Panc1 (cell line): ENCODE measurements around the gene ANKLE2.

Experiments
- POLR2AphosphoS5 ChIP-seq: IDR thresholded peaks from 2 replicates; pipeline ENCODE4 v1.6.1; 2012; ENCODE audit warnings: mild to moderate bottlenecking, low read depth, low read length, moderate library complexity
- SIN3A ChIP-seq: IDR thresholded peaks from 2 replicates; pipeline ENCODE4 v1.6.1; 2012; ENCODE audit warnings: low read depth, mild to moderate bottlenecking, low read length, moderate library complexity, borderline replicate concordance; ENCODE audit not compliant: insufficient read depth
- TF ChIP-seq, protein P1 (sequence below): fragments of 450-650 bp; IDR thresholded peaks from 2 replicates; pipeline ENCODE4 v1.5.1; 2017; ENCODE audit warnings: mild to moderate bottlenecking
- TF ChIP-seq, protein P2 (sequence below), 2 experiments: IDR thresholded peaks; 2 replicates each; pipeline ENCODE4 v1.6.1; 2011 to 2012; ENCODE audit warnings: low read depth in 2 of 2, control low read depth in 1 of 2, low read length in 1 of 2, mild to moderate bottlenecking in 1 of 2, moderate library complexity in 1 of 2; ENCODE audit not compliant: insufficient read depth in 1 of 2

DNA sequence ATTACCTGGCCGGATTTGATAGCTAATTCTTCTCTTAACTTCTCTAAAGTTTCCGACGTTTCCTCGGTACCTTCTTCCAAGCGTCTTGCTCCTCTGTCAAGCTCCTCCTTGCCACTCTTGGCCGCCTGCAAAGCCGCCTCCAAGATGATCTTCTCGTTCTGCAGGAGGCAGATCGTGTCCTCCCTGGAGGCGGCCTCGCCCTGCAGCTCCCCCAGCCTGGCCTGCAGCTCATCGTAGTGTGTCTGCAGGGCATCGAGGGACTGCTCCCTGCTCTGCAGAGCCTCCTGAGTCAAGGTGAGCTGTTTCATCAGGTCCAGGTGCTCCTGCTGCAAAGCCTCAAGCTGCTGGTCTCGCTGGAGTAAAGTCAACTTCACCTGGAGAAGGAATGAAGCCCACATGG, 34.2 kb upstream of the ANKLE2 start:
- TF ChIP-seq, protein P1, sequence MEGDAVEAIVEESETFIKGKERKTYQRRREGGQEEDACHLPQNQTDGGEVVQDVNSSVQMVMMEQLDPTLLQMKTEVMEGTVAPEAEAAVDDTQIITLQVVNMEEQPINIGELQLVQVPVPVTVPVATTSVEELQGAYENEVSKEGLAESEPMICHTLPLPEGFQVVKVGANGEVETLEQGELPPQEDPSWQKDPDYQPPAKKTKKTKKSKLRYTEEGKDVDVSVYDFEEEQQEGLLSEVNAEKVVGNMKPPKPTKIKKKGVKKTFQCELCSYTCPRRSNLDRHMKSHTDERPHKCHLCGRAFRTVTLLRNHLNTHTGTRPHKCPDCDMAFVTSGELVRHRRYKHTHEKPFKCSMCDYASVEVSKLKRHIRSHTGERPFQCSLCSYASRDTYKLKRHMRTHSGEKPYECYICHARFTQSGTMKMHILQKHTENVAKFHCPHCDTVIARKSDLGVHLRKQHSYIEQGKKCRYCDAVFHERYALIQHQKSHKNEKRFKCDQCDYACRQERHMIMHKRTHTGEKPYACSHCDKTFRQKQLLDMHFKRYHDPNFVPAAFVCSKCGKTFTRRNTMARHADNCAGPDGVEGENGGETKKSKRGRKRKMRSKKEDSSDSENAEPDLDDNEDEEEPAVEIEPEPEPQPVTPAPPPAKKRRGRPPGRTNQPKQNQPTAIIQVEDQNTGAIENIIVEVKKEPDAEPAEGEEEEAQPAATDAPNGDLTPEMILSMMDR = no peak
- TF ChIP-seq SIN3A (no peak), POLR2AphosphoS5 (no peak)
- TF ChIP-seq, protein P2, sequence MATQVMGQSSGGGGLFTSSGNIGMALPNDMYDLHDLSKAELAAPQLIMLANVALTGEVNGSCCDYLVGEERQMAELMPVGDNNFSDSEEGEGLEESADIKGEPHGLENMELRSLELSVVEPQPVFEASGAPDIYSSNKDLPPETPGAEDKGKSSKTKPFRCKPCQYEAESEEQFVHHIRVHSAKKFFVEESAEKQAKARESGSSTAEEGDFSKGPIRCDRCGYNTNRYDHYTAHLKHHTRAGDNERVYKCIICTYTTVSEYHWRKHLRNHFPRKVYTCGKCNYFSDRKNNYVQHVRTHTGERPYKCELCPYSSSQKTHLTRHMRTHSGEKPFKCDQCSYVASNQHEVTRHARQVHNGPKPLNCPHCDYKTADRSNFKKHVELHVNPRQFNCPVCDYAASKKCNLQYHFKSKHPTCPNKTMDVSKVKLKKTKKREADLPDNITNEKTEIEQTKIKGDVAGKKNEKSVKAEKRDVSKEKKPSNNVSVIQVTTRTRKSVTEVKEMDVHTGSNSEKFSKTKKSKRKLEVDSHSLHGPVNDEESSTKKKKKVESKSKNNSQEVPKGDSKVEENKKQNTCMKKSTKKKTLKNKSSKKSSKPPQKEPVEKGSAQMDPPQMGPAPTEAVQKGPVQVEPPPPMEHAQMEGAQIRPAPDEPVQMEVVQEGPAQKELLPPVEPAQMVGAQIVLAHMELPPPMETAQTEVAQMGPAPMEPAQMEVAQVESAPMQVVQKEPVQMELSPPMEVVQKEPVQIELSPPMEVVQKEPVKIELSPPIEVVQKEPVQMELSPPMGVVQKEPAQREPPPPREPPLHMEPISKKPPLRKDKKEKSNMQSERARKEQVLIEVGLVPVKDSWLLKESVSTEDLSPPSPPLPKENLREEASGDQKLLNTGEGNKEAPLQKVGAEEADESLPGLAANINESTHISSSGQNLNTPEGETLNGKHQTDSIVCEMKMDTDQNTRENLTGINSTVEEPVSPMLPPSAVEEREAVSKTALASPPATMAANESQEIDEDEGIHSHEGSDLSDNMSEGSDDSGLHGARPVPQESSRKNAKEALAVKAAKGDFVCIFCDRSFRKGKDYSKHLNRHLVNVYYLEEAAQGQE (IDR thresholded peaks at IDR 0.05; ENCODE audit: insufficient read depth in 1 of 2, low read depth in 2 of 2, low read length in 1 of 2) = no peak
